Brain microvascular endothelial cell (primary cell): ENCODE results near the gene COA1.

Experiments
- DNase-seq: peaks from one replicate; pipeline ENCODE4 v3.0.0-alpha.2; 2020
- H3K27ac ChIP-seq: fragments of 250-450 bp; sonication (Bioruptor Pico); 2 replicates; pipeline ENCODE4 v1.5.1; 2020; ENCODE audit warnings: mild to moderate bottlenecking, moderate library complexity
- H3K27me3 ChIP-seq: fragments of 250-450 bp; sonication (Bioruptor Pico); replicated peaks from 2 replicates; pipeline ENCODE4 v1.5.1; 2020; ENCODE audit warnings: mild to moderate bottlenecking
- H3K36me3 ChIP-seq: fragments of 250-450 bp; sonication (Bioruptor Pico); replicated peaks from 2 replicates; pipeline ENCODE4 v1.5.1; 2020; ENCODE audit warnings: mild to moderate bottlenecking
- H3K4me3 ChIP-seq: 2 replicates; pipeline ENCODE4 v1.5.1; 2011; ENCODE audit warnings: low read depth, mild to moderate bottlenecking, control low read depth, low read length, moderate library complexity
- CTCF ChIP-seq: IDR thresholded peaks from 2 replicates; pipeline ENCODE4 v1.5.1; 2011; ENCODE audit warnings: low read depth, mild to moderate bottlenecking, moderate library complexity, low read length, control low read depth, inconsistent platforms; ENCODE audit errors: missing control alignments
- in situ Hi-C: cut with HindIII; loops from 2 replicates; pipeline ENCODE4 v1.10.0; 2017; ENCODE audit warnings: low sequenced_read_pairs, low pct_ligation_motif_present

COA1 gene

GRCh38 chr7:43760861-43761260 is 31.5 kb upstream of the COA1 start:
- Histone ChIP-seq H3K27me3 (no peaks in the 10 kb centered on the region), H3K4me3 (no peak overlapping the region), H3K27ac (no peak overlapping the region), H3K36me3 (no peaks in the 10 kb centered on the region)
- DNase-seq: no peak
- no peak for TF ChIP-seq CTCF
- in situ Hi-C loops: no loop called here

GRCh38 chr7:43758822-43759683 is 29.7 kb upstream of the COA1 start:
- in situ Hi-C loops: no loop called here
- H3K4me3 ChIP-seq: peak overlapping the region; percentile 71
- no peaks in the 10 kb centered on the region for H3K36me3 ChIP-seq
- H3K27me3 ChIP-seq: no peaks in the 10 kb centered on the region
- peak overlapping the region; percentile 6 for H3K27ac ChIP-seq
- DNase-seq: peak; percentile 9
- no peak for TF ChIP-seq CTCF

DNA sequence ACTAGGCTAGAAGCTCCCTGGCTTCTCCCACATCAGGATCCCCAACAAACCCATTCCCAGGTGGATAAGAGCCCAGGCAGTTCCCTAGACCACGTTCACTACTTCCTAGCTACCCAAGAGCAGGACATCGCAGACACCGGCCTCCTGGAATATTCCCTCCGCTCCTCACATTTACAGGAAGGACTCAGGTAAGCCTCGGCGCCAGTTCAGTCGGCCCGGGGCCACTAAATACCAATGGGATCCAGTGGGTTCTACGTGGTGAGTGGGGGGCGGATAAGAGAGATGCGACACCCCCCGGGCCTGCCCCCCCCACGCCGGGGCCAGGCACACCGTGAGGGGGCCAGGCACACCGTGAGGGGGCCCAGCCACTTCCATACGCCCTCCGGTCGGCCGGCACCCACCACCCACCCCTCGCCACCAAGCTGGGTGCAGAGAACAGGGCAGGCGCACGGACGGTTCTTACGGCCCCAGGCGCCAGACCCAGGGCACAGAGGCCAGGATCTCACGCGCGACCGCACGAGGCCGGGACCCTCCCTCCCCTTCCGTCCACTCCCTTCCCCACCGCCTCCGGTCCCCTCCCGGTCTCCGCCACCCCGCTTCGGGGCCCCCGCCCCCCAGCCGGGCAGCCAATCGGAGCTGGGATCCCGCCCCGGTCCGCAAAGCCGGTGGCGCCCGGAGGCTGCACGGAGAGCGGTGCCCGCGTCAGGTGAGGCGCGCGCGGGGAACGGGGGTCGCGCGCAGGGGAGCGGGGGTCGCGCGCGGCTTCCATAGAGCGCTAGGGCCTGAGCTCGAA is 28.9 kb upstream of the COA1 start, which contains the start of gene BLVRA:
TSS of gene BLVRA (plus strand) at position 652 of the 793 bp plus-strand sequence. CDS start 12,479 bp downstream, outside the sequence.
- in situ Hi-C loops: no loop called here
- Histone ChIP-seq H3K27me3 (no peaks in the 10 kb centered on the region), H3K4me3 (peak within 1 kb of the TSS; percentile 71), H3K27ac (peak within 1 kb of the TSS; percentile 6), H3K36me3 (no peaks in the 10 kb centered on the region)
- no peak for TF ChIP-seq CTCF
- no peak for DNase-seq

GRCh38 chr7:43757073-43757720 is 27.9 kb upstream of the COA1 start:
- TF ChIP-seq CTCF: no peak
- DNase-seq: no peak
- Histone ChIP-seq H3K27me3 (no peaks in the 10 kb centered on the region), H3K36me3 (no peaks in the 10 kb centered on the region), H3K27ac (no peak overlapping the region), H3K4me3 (no peak overlapping the region)
- in situ Hi-C loops: no loop called here

DNA sequence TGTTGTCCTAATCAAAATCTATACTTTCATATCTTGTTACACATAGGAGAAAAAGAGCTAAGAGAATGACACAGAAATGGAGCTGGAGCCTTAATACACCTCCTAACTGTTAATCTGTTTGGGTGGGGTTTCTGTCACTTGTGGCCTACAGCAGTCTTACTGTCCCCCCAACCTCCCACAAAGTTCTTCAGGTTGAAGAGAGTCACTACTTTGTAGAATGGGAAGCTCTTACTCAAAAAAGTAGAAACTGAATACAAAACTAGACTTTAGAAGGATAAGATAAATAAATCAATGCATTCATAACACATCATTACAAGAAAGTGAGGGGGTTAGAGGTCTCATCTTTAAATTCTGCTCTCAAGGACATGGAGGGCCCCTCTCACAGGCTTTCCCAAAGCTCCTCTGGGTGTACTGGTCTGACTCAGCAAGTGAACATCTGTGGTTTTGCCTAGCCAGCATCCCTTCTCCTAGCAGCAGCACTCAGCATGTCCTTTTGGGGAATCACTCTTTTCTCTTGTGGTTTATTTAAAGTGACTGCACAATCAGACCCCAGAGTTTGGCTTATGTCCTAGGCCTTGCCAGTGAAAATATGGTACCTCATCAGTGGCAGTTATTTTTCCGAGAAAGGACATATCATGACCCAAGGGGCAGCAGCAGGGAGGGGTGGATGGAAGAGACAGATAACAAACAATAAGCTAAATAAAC is 27.2 kb upstream of the COA1 start:
- no peaks in the 10 kb centered on the region for H3K27me3 ChIP-seq
- in situ Hi-C loops: no loop called here
- no peak overlapping the region for H3K27ac ChIP-seq
- no peak overlapping the region for H3K4me3 ChIP-seq
- H3K36me3 ChIP-seq: no peaks in the 10 kb centered on the region
- peak; percentile 60 for DNase-seq
- no peak for TF ChIP-seq CTCF
